NCI-H774 (cell line): Measurements from ENCODE around the gene C17orf113.

Experiments used
- DNase-seq: peaks from one replicate; lab custom pipeline; 2025; lab: John Stamatoyannopoulos, UW

Gene C17orf113

GRCh38 chr17:42072323-42073187, 22.2 kb upstream of the C17orf113 start:
- DNase-seq = no peak

- DNase-seq = no peak
Measured at GRCh38 chr17:42071810-42072209, 21.4 kb upstream of the C17orf113 start.

- DNase-seq = no peak
Measured at GRCh38 chr17:42068979-42069378, 18.6 kb upstream of the C17orf113 start.

- peak; percentile 50 for DNase-seq
Measured at GRCh38 chr17:42067371-42068091, 17.1 kb upstream of the C17orf113 start.

- no peak for DNase-seq
Measured at GRCh38 chr17:42065201-42065600, 14.8 kb upstream of the C17orf113 start.

GRCh38 chr17:42062681-42063080, 12.3 kb upstream of the C17orf113 start:
- no peak for DNase-seq

GRCh38 chr17:42061646-42062487, 11.5 kb upstream of the C17orf113 start:
- DNase-seq = no peak

- DNase-seq = no peak
Measured at GRCh38 chr17:42060231-42060630, 9.8 kb upstream of the C17orf113 start.

GRCh38 chr17:42059815-42060214, 9.4 kb upstream of the C17orf113 start:
- no peak for DNase-seq

GRCh38 chr17:42058063-42058462, 7.7 kb upstream of the C17orf113 start:
- no peak for DNase-seq

GRCh38 chr17:42056635-42057034, 6.2 kb upstream of the C17orf113 start:
- no peak for DNase-seq

- no peak for DNase-seq
Measured at GRCh38 chr17:42055496-42055895, 5.1 kb upstream of the C17orf113 start.

GRCh38 chr17:42055027-42055426, 4.6 kb upstream of the C17orf113 start:
- no peak for DNase-seq

- no peak for DNase-seq
Measured at GRCh38 chr17:42053731-42054500, 3.5 kb upstream of the C17orf113 start.

- no peak for DNase-seq
Measured at GRCh38 chr17:42052346-42052877, 2.0 kb upstream of the C17orf113 start.

- DNase-seq = no peak
Measured at GRCh38 chr17:42051645-42052044, 1.2 kb upstream of the C17orf113 start.

- no peak for DNase-seq
Measured at GRCh38 chr17:42051013-42051400, 606 bp upstream of the C17orf113 start.

- peak; percentile 14 for DNase-seq
Measured at GRCh38 chr17:42049834-42050392, 488 bp downstream of the C17orf113 start.

- DNase-seq = no peak
Measured at GRCh38 chr17:42047343-42047742, 3.1 kb downstream of the C17orf113 start.

GRCh38 chr17:42045719-42046118, 4.7 kb downstream of the C17orf113 start:
- no peak for DNase-seq
